ENCODE data around the gene IFIT1B. TPM values are rescaled to one million over a fixed set of nuclear protein-coding genes. Genes with fewer than 3 reads are reported as not detected.

Gene IFIT1B
- total RNA-seq, 1 experiment from 2014 or later: not detected

DNA sequence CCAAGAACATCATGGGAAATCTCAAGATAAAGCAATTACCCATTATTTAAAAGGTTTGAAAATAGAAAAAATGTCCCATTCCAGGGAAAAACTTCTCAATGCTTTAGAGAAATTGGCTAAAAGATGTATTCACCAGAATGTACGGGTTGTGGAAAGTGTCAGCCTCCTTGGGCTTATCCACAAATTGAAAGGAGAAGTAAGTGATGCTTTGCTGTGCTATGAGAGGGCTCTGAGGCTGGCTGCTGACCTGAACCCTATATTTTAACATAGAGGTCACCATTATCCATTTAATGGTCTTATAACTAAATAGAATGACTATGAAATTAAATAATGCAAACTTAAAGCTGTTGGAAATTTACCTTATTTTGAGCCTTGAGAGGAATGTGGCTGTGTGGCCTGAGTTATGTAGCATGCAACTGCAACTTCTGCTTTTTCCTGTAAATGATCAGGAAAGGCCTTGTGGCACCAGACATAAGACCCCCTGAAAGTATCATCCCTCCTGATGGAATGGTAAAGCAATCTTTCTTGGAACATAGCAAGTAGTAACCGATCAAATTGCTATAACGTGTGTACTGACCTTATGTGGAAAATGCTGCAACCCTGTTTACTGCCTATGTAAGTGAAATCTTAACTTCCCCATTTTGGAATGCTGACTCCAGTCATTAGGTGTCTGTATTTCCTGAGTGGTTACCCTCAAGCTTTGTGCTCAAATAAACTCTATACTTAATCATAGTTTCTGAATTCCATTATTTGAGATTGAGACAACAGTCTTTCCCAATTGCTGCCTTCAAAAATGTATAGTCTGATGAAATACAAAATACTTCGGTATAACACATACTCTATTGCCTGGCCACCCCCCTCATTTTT, 6.9 kb downstream of the IFIT1B start:
- TF ChIP-seq, protein P1, sequence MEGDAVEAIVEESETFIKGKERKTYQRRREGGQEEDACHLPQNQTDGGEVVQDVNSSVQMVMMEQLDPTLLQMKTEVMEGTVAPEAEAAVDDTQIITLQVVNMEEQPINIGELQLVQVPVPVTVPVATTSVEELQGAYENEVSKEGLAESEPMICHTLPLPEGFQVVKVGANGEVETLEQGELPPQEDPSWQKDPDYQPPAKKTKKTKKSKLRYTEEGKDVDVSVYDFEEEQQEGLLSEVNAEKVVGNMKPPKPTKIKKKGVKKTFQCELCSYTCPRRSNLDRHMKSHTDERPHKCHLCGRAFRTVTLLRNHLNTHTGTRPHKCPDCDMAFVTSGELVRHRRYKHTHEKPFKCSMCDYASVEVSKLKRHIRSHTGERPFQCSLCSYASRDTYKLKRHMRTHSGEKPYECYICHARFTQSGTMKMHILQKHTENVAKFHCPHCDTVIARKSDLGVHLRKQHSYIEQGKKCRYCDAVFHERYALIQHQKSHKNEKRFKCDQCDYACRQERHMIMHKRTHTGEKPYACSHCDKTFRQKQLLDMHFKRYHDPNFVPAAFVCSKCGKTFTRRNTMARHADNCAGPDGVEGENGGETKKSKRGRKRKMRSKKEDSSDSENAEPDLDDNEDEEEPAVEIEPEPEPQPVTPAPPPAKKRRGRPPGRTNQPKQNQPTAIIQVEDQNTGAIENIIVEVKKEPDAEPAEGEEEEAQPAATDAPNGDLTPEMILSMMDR (conservative IDR thresholded peaks at IDR 0.05; ENCODE audit: low read depth, low read length): no peak
- TF ChIP-seq EZH2 (IDR thresholded peaks at IDR 0.05; ENCODE audit: borderline replicate concordance, low read depth, low read length, poor library complexity, severe bottlenecking): no peak
- H3K4me1 ChIP-seq (ENCODE audit: insufficient read depth, low read length, poor library complexity, severe bottlenecking): no peaks in the 10 kb centered on the region
- H3K27ac ChIP-seq (ENCODE audit: low read depth, low read length, poor library complexity, severe bottlenecking): no peak overlapping the region
- ChIA-PET POLR2A (ENCODE audit: low non-redundant PET) (no interaction called here), CTCF (no interaction called here)
- intact Hi-C loops (cut with micrococcal nuclease; ENCODE audit: unreplicated experiment): no loop called here
- no peaks in the 10 kb centered on the region for H3K9me3 ChIP-seq (ENCODE audit: low read depth, low read length, poor library complexity, severe bottlenecking)
- no peaks in the 10 kb centered on the region for H3K36me3 ChIP-seq (ENCODE audit: insufficient read depth, low read length, poor library complexity, severe bottlenecking)
- no peaks in the 10 kb centered on the region for H3K27me3 ChIP-seq (replicated peaks; ENCODE audit: insufficient read depth, low read depth, low read length, poor library complexity)
- no peak for DNase-seq (ENCODE audit: low spot score)
- no TSS peak for BruUV-seq (replicated peaks)
- no peak overlapping the region for H3K4me3 ChIP-seq (ENCODE audit: low read depth, low read length, poor library complexity, severe bottlenecking)

DNA sequence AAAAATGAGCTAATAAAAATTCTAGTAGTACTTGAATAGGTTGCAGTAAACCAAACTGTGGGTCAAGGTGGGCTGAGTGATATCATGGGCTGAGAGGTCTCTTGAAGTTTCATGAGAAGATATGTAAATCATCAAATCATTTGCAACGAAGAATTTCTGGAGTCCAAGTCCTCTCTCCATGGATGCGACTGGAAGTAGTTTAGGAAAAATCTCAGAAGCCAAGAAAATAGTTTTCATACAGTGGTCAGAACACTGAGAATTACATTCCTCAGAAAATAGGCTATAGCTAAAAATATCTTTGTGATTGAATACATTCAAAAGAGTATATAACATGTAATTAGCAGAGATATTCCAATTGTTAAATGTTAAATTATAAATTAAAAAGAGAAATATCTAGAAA, 10.9 kb downstream of the IFIT1B start:
- no peaks in the 10 kb centered on the region for H3K9me3 ChIP-seq (ENCODE audit: low read depth, low read length, poor library complexity, severe bottlenecking)
- ChIA-PET CTCF (interaction anchor here (0.7 kb wide), 1 partner anchor 19 kb away, joined by 5 read pairs; no protein-coding TSS in a partner anchor), POLR2A (ENCODE audit: low non-redundant PET) (no interaction called here)
- no peaks in the 10 kb centered on the region for H3K4me1 ChIP-seq (ENCODE audit: insufficient read depth, low read length, poor library complexity, severe bottlenecking)
- H3K4me3 ChIP-seq (ENCODE audit: low read depth, low read length, poor library complexity, severe bottlenecking): no peak overlapping the region
- BruUV-seq (replicated peaks): no TSS peak
- TF ChIP-seq EZH2 (IDR thresholded peaks at IDR 0.05; ENCODE audit: borderline replicate concordance, low read depth, low read length, poor library complexity, severe bottlenecking): no peak
- TF ChIP-seq, protein P1 (conservative IDR thresholded peaks at IDR 0.05; ENCODE audit: low read depth, low read length): no peak
- no peak for DNase-seq (ENCODE audit: low spot score)
- intact Hi-C loops (cut with micrococcal nuclease; ENCODE audit: unreplicated experiment): loop anchor here (1.0 kb wide), 1 partner anchor 172 kb away; no protein-coding TSS in a partner anchor
- H3K27me3 ChIP-seq (replicated peaks; ENCODE audit: insufficient read depth, low read depth, low read length, poor library complexity): no peaks in the 10 kb centered on the region
- no peaks in the 10 kb centered on the region for H3K36me3 ChIP-seq (ENCODE audit: insufficient read depth, low read length, poor library complexity, severe bottlenecking)
- H3K27ac ChIP-seq (ENCODE audit: low read depth, low read length, poor library complexity, severe bottlenecking): no peak overlapping the region

DNA sequence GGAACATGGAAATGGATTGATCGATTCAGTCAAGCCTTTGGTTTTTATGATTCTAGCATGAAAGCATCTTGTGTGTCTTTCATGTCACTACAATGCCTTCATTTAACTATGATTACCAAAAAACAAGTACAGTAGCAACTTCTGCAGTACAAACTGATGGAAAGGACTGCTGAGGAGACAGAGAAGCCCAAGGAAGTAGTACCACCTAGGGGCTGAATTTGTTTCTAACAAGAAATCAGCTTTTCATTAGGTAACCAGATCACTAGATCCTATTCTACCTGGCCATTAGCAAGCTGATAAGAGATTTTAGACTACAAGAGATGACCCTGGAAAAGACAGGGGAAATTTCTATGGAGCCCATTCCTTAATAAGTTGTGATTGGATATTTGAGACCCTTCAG, 11.4 kb downstream of the IFIT1B start:
- CTCF ChIA-PET: no interaction called here

More for the DNA sequence above, 11.4 kb downstream of the IFIT1B start:
- DNase-seq (ENCODE audit: low spot score): peak; percentile 35
- Histone ChIP-seq H3K27me3 (replicated peaks; ENCODE audit: insufficient read depth, low read depth, low read length, poor library complexity) (no peaks in the 10 kb centered on the region), H3K27ac (ENCODE audit: low read depth, low read length, poor library complexity, severe bottlenecking) (no peak overlapping the region), H3K4me1 (ENCODE audit: insufficient read depth, low read length, poor library complexity, severe bottlenecking) (no peaks in the 10 kb centered on the region), H3K4me3 (ENCODE audit: low read depth, low read length, poor library complexity, severe bottlenecking) (no peak overlapping the region), H3K36me3 (ENCODE audit: insufficient read depth, low read length, poor library complexity, severe bottlenecking) (no peaks in the 10 kb centered on the region), H3K9me3 (ENCODE audit: low read depth, low read length, poor library complexity, severe bottlenecking) (no peaks in the 10 kb centered on the region)
- POLR2A ChIA-PET (ENCODE audit: low non-redundant PET): no interaction called here
- TF ChIP-seq EZH2 (IDR thresholded peaks at IDR 0.05; ENCODE audit: borderline replicate concordance, low read depth, low read length, poor library complexity, severe bottlenecking): no peak
- TF ChIP-seq, protein P1 (conservative IDR thresholded peaks at IDR 0.05; ENCODE audit: low read depth, low read length): peak; percentile 46
- intact Hi-C loops (cut with micrococcal nuclease; ENCODE audit: unreplicated experiment): loop anchor here (1.0 kb wide), 1 partner anchor 172 kb away; no protein-coding TSS in a partner anchor
- BruUV-seq (replicated peaks): no TSS peak

Measured in A673 (cell line).